HL-60 (cell line): ENCODE measurements around the gene ZNF236.

Experiments used
- DNase-seq, 2 experiments: peaks; one replicate each; pipeline ENCODE4 v3.0.0-alpha.2; 2010 to 2020; ENCODE audit warnings: low read depth in 1 of 2, low spot score in 1 of 2
- H3K27ac ChIP-seq: fragments of 250-450 bp; sonication (Bioruptor Pico); replicated peaks from 2 replicates; pipeline ENCODE4 v1.5.1; 2020; ENCODE audit warnings: mild to moderate bottlenecking, moderate library complexity
- H3K27me3 ChIP-seq: fragments of 250-450 bp; sonication (Bioruptor Pico); 2 replicates; pipeline ENCODE4 v1.5.1; 2021; ENCODE audit warnings: mild to moderate bottlenecking, moderate library complexity; ENCODE audit not compliant: insufficient read depth, poor library complexity, severe bottlenecking
- H3K4me3 ChIP-seq: replicated peaks from 2 replicates; pipeline ENCODE4 v1.5.1; 2011; ENCODE audit warnings: mild to moderate bottlenecking, control low read depth, low read length; ENCODE audit not compliant: insufficient read depth
- GABPA ChIP-seq: IDR thresholded peaks from 2 replicates; pipeline ENCODE4 v1.6.1; 2012; ENCODE audit warnings: low read depth
- POLR2AphosphoS5 ChIP-seq: IDR thresholded peaks from 2 replicates; pipeline ENCODE4 v1.6.1; 2012; ENCODE audit warnings: low read depth
- SPI1 ChIP-seq: IDR thresholded peaks from 2 replicates; pipeline ENCODE4 v1.6.1; 2012; ENCODE audit warnings: low read depth, mild to moderate bottlenecking, borderline replicate concordance
- TF ChIP-seq, protein P1 (sequence below): IDR thresholded peaks from 2 replicates; pipeline ENCODE4 v1.6.1; 2012; ENCODE audit warnings: low read depth; ENCODE audit not compliant: insufficient replicate concordance
- TF ChIP-seq, protein P2 (sequence below): IDR thresholded peaks from one replicate; pipeline ENCODE4 v1.5.1; 2011; ENCODE audit warnings: low read length, control low read depth, inconsistent platforms; ENCODE audit not compliant: insufficient read depth

Gene ZNF236

GRCh38 chr18:76957384-76958355 is 135.3 kb downstream of the ZNF236 start:
- Histone ChIP-seq H3K27me3 (no peaks in the 10 kb centered on the region), H3K4me3 (no peak overlapping the region), H3K27ac (no peak overlapping the region)
- peak in 1 of 2 experiments; percentile 18 for DNase-seq
- TF ChIP-seq, protein P1, sequence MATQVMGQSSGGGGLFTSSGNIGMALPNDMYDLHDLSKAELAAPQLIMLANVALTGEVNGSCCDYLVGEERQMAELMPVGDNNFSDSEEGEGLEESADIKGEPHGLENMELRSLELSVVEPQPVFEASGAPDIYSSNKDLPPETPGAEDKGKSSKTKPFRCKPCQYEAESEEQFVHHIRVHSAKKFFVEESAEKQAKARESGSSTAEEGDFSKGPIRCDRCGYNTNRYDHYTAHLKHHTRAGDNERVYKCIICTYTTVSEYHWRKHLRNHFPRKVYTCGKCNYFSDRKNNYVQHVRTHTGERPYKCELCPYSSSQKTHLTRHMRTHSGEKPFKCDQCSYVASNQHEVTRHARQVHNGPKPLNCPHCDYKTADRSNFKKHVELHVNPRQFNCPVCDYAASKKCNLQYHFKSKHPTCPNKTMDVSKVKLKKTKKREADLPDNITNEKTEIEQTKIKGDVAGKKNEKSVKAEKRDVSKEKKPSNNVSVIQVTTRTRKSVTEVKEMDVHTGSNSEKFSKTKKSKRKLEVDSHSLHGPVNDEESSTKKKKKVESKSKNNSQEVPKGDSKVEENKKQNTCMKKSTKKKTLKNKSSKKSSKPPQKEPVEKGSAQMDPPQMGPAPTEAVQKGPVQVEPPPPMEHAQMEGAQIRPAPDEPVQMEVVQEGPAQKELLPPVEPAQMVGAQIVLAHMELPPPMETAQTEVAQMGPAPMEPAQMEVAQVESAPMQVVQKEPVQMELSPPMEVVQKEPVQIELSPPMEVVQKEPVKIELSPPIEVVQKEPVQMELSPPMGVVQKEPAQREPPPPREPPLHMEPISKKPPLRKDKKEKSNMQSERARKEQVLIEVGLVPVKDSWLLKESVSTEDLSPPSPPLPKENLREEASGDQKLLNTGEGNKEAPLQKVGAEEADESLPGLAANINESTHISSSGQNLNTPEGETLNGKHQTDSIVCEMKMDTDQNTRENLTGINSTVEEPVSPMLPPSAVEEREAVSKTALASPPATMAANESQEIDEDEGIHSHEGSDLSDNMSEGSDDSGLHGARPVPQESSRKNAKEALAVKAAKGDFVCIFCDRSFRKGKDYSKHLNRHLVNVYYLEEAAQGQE, result no peak
- TF ChIP-seq GABPA, result no peak
- no peak for TF ChIP-seq POLR2AphosphoS5
- TF ChIP-seq, protein P2, sequence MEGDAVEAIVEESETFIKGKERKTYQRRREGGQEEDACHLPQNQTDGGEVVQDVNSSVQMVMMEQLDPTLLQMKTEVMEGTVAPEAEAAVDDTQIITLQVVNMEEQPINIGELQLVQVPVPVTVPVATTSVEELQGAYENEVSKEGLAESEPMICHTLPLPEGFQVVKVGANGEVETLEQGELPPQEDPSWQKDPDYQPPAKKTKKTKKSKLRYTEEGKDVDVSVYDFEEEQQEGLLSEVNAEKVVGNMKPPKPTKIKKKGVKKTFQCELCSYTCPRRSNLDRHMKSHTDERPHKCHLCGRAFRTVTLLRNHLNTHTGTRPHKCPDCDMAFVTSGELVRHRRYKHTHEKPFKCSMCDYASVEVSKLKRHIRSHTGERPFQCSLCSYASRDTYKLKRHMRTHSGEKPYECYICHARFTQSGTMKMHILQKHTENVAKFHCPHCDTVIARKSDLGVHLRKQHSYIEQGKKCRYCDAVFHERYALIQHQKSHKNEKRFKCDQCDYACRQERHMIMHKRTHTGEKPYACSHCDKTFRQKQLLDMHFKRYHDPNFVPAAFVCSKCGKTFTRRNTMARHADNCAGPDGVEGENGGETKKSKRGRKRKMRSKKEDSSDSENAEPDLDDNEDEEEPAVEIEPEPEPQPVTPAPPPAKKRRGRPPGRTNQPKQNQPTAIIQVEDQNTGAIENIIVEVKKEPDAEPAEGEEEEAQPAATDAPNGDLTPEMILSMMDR, result no peak
- TF ChIP-seq SPI1, result no peak

GRCh38 chr18:76958692-76959341 is 136.5 kb downstream of the ZNF236 start:
- H3K27me3 ChIP-seq, result no peaks in the 10 kb centered on the region
- H3K4me3 ChIP-seq, result no peak overlapping the region
- no peak overlapping the region for H3K27ac ChIP-seq
- DNase-seq, result no peak
- TF ChIP-seq, protein P1, result no peak
- TF ChIP-seq GABPA, result no peak
- TF ChIP-seq POLR2AphosphoS5, result no peak
- TF ChIP-seq, protein P2, result no peak
- TF ChIP-seq SPI1, result no peak

- no peak overlapping the region for H3K4me3 ChIP-seq
- TF ChIP-seq GABPA, result no peak
- no peak for TF ChIP-seq POLR2AphosphoS5
- TF ChIP-seq, protein P1, result no peak
- no peak for TF ChIP-seq SPI1
- TF ChIP-seq, protein P2, result no peak
- no peak overlapping the region for H3K27ac ChIP-seq
- no peaks in the 10 kb centered on the region for H3K27me3 ChIP-seq
- no peak for DNase-seq
Observed at GRCh38 chr18:76959605-76960004, 137.2 kb downstream of the ZNF236 start.
